Peyer's patch (tissue), 4 donors: ENCODE measurements around the gene ZNF514.

Experiments
- CTCF ChIP-seq, 6 experiments: fragments of 450-650 bp in 4 of 6; fragments of 200-600 bp in 2 of 6; sonication (generic) in 1 of 6; IDR thresholded peaks; one replicate each; pipeline ENCODE4 v1.5.1; 2017 to 2019; ENCODE audit warnings: antibody characterized with exemption in 6 of 6, mild to moderate bottlenecking in 3 of 6, moderate library complexity in 1 of 6
- POLR2A ChIP-seq, 2 donors: fragments of 450-650 bp; IDR thresholded peaks; one replicate each; pipeline ENCODE4 v1.5.1; 2017; ENCODE audit warnings: antibody characterized with exemption in 2 of 2, mild to moderate bottlenecking in 2 of 2, moderate library complexity in 2 of 2

- TF ChIP-seq CTCF (IDR thresholded peaks at IDR 0.05) (no peak), POLR2A (IDR thresholded peaks at IDR 0.05) (no peak)
These were observed 6.6 kb upstream of the ZNF514 start for GRCh38 chr2:95166065-95166763.
